ENCODE data around the gene BMP6. TPM values are rescaled to one million over a fixed set of nuclear protein-coding genes. Genes with fewer than 3 reads are reported as not detected.

The BMP6 gene
- total RNA-seq, 4 donors from 2014 or later = 0.57 to 2.9 (median 1.1) TPM

DNA sequence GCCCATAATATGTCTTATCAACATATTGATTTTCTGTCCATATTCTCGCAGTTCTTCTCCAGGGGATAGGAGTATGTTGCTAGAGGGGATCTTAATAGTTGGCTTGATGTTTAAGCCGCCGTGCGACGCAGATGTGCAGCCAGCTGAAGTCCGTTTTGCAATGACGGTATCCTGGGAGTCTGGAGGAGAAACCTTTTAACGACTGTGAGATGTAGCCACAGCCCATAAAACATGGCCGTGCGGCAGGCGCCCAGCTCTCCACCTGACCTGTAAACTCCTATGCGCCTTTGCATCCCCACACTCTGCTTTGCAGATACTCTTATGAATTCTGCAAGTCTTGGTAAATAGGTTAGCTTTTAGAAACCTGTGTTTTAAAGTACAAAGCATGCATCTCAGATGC, 36.9 kb downstream of the BMP6 start:
- no peaks in the 10 kb centered on the region for H3K9me3 ChIP-seq
- H3K36me3 ChIP-seq = no peaks in the 10 kb centered on the region
- peaks cover 0 to 16% (median 0%) of the 10 kb centered on the region in 4 donors for H3K27me3 ChIP-seq
- H3K27ac ChIP-seq = no peak overlapping the region
- no peak for DNase-seq
- TF ChIP-seq, protein P1, sequence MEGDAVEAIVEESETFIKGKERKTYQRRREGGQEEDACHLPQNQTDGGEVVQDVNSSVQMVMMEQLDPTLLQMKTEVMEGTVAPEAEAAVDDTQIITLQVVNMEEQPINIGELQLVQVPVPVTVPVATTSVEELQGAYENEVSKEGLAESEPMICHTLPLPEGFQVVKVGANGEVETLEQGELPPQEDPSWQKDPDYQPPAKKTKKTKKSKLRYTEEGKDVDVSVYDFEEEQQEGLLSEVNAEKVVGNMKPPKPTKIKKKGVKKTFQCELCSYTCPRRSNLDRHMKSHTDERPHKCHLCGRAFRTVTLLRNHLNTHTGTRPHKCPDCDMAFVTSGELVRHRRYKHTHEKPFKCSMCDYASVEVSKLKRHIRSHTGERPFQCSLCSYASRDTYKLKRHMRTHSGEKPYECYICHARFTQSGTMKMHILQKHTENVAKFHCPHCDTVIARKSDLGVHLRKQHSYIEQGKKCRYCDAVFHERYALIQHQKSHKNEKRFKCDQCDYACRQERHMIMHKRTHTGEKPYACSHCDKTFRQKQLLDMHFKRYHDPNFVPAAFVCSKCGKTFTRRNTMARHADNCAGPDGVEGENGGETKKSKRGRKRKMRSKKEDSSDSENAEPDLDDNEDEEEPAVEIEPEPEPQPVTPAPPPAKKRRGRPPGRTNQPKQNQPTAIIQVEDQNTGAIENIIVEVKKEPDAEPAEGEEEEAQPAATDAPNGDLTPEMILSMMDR (IDR thresholded peaks at IDR 0.05) = no peak
- TF ChIP-seq POLR2A (IDR thresholded peaks at IDR 0.05) = no peak
- no peak overlapping the region for H3K4me3 ChIP-seq
- WGBS, 2 donors = 82 to 96% methylated on average over 12 of the region's 12 CpGs
- H3K4me1 ChIP-seq = no peaks in the 10 kb centered on the region
- intact Hi-C loops (cut with DNase I) = no loop called here

DNA sequence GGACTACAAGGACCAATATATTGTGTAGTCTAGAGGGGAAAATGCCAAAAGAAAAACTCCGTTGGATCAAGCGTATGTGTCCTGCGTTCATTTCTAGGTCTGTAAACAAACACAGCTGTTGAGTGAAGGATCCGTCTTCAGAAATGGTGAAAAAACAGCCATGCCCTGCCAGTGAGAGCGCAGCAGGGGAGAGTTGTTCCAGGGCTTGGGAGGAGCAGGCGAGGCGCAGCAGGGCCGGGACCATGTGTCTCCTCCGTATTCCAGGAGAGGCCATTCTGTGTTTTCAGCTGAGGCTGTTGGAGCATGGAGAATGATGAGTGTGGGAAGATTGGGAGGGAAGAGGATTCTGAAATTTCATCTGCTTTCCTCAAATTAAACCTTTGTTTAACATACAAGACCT, 38.0 kb downstream of the BMP6 start:
- H3K9me3 ChIP-seq = no peaks in the 10 kb centered on the region
- no peaks in the 10 kb centered on the region for H3K36me3 ChIP-seq
- intact Hi-C loops (cut with DNase I) = no loop called here
- peaks cover 0 to 12% (median 0%) of the 10 kb centered on the region in 4 donors for H3K27me3 ChIP-seq
- no peak overlapping the region for H3K4me3 ChIP-seq
- DNase-seq = no peak
- TF ChIP-seq POLR2A (IDR thresholded peaks at IDR 0.05) = no peak
- TF ChIP-seq, protein P1 (IDR thresholded peaks at IDR 0.05) = no peak
- no peaks in the 10 kb centered on the region for H3K4me1 ChIP-seq
- no peak overlapping the region for H3K27ac ChIP-seq
- WGBS, 2 donors = 60 to 75% methylated on average over 7 to 9 of the region's 9 CpGs

DNA sequence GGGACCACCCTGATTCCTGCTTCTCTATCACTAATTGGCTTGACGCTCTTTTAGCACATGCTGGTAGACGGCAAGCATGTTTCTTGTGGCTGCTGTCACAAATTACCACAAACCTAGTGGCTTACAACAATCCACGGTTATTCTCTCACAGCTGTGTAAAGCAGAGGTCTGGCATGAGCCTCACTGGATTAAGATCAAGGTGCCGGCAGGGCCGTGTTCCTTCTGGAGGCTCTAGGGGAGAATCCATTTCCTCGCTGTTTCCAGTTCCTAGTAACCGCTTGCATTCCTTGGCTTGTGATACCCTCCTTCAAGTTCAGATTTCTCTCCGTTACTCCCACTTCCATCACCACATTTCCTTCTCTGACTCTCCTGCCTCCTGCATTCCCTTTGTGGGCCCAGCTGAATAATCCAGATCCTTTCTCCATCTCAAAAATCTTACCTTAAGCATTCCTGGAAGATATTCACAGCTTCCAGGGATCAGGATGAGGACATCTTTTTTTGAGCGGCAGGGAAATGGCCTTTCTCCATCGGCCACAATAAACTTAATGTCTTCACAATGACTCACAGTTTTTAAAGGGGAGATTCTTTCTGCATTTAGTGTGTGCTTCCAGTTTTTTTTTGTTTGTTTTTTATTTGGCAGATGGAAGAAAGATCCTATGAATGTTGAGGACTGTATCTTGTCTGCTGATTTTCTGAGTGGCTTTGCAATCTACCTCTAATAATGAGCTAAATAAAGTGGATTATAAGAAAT, 39.9 kb downstream of the BMP6 start:
- TF ChIP-seq POLR2A (IDR thresholded peaks at IDR 0.05) = no peak
- TF ChIP-seq, protein P1 (IDR thresholded peaks at IDR 0.05) = no peak
- no peak overlapping the region for H3K4me3 ChIP-seq
- DNase-seq = no peak
- WGBS, 2 donors = 76 to 87% methylated on average over 10 of the region's 10 CpGs
- intact Hi-C loops (cut with DNase I) = no loop called here
- H3K9me3 ChIP-seq = no peaks in the 10 kb centered on the region
- H3K27me3 ChIP-seq = peaks cover 0 to 12% (median 0%) of the 10 kb centered on the region in 4 donors
- H3K36me3 ChIP-seq = no peaks in the 10 kb centered on the region
- no peak overlapping the region for H3K27ac ChIP-seq
- H3K4me1 ChIP-seq = no peaks in the 10 kb centered on the region

DNA sequence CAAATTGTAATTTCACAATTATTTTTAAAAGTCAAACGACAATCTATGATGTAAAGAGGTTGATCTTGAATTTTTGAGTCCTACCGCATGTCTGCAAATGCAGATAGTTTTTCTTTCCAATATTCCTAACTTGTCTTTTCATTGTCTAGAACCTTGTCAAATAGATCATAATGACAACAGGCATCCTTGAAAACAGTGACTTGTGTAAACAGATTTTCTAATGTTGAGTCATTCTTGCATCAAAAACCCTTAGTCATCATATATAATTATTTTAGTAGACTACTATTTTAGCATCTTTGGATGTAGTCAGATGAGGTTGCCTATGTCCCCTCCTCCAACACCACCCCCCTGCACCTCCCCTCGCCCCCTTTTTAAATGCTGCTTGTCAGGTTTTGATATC, 43.8 kb downstream of the BMP6 start:
- TF ChIP-seq POLR2A (IDR thresholded peaks at IDR 0.05) = no peak
- TF ChIP-seq, protein P1 (IDR thresholded peaks at IDR 0.05) = no peak
- intact Hi-C loops (cut with DNase I) = no loop called here

DNA sequence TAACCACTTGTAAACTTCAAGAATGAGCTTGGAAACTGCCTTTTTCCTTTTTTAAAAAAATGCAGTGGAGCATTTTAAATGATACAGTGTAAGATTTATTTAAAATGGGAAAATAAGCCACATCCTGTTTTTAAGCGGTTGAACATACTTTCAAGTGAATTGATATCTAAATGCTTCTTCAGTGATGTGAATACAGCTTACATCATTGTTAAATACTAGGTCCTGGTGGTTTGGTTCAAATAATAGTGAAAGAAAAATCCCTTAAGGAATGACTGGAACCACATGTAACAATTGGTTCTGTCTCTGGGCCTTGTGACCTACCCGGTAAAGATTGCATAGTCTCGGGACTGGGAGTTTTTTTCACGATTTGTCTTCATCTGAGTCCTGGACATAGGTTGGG, 44.2 kb downstream of the BMP6 start:
- Histone ChIP-seq H3K4me3 (no peak overlapping the region), H3K27me3 (peaks cover 0 to 2% (median 0%) of the 10 kb centered on the region in 4 donors), H3K36me3 (no peaks in the 10 kb centered on the region), H3K9me3 (no peaks in the 10 kb centered on the region), H3K27ac (no peak overlapping the region), H3K4me1 (no peaks in the 10 kb centered on the region)
- DNase-seq = no peak
- WGBS, 2 donors = 83 to 90% methylated on average over 4 of the region's 4 CpGs
- intact Hi-C loops (cut with DNase I) = no loop called here
- TF ChIP-seq, protein P1 (IDR thresholded peaks at IDR 0.05) = no peak
- no peak for TF ChIP-seq POLR2A (IDR thresholded peaks at IDR 0.05)

More for the DNA sequence above, 43.8 kb downstream of the BMP6 start:
- Histone ChIP-seq H3K27me3 (peaks cover 0 to 2% (median 0%) of the 10 kb centered on the region in 4 donors), H3K27ac (no peak overlapping the region), H3K4me3 (no peak overlapping the region), H3K36me3 (no peaks in the 10 kb centered on the region), H3K9me3 (no peaks in the 10 kb centered on the region), H3K4me1 (no peaks in the 10 kb centered on the region)
- 35 to 60% methylated on average over 3 of the region's 3 CpGs for WGBS, 2 donors
- DNase-seq = no peak

Measured in esophagus squamous epithelium (tissue), 5 donors.